ENCODE results near the gene MCM5. TPM values are rescaled to one million over a fixed set of nuclear protein-coding genes. Genes with fewer than 3 reads are reported as not detected.

Gene MCM5
- total RNA-seq, 6 experiments from 2014 or later: 6.7 to 35.9 (median 13.4) TPM

- Histone ChIP-seq H3K36me3 (no peaks in the 10 kb centered on the region), H3K27ac (no peak overlapping the region), H3K9me3 (peaks cover 0 to 4% (median 2%) of the 10 kb centered on the region in 4 donors), H3K4me1 (peaks cover 0 to 10% (median 0%) of the 10 kb centered on the region in 4 donors), H3K4me3 (no peak overlapping the region), H3K27me3 (no peaks in the 10 kb centered on the region)
- TF ChIP-seq POLR2A (IDR thresholded peaks at IDR 0.05) (no peak), CTCF (IDR thresholded peaks at IDR 0.05) (no peak)
- intact Hi-C loops (cut with DNase I): loop anchor here (5.0 kb wide), 1 partner anchor 151 kb away; no protein-coding TSS in a partner anchor
- no peak for ATAC-seq
- WGBS (ENCODE audit: insufficient coverage, low coverage, low lambda C conversion rate, missing lambda C conversion rate): 90% methylated on average over 12 of the region's 12 CpGs
- peak in 1 of 3 donors; percentile 22 for DNase-seq
These were observed 31.7 kb downstream of the MCM5 start for GRCh38 chr22:35431483-35432227.

GRCh38 chr22:35432228-35432905 is 32.4 kb downstream of the MCM5 start:
- no peaks in the 10 kb centered on the region for H3K27me3 ChIP-seq
- H3K36me3 ChIP-seq: no peaks in the 10 kb centered on the region
- no peak overlapping the region for H3K4me3 ChIP-seq
- peaks cover 0 to 4% (median 2%) of the 10 kb centered on the region in 4 donors for H3K9me3 ChIP-seq
- no peak for TF ChIP-seq POLR2A (IDR thresholded peaks at IDR 0.05)
- TF ChIP-seq CTCF (IDR thresholded peaks at IDR 0.05): no peak
- no peak for ATAC-seq
- DNase-seq: no peak
- intact Hi-C loops (cut with DNase I): loop anchor here (5.0 kb wide), 1 partner anchor 150 kb away; no protein-coding TSS in a partner anchor
- peaks cover 0 to 10% (median 0%) of the 10 kb centered on the region in 4 donors for H3K4me1 ChIP-seq
- no peak overlapping the region for H3K27ac ChIP-seq
- 94% methylated on average over 6 of the region's 13 CpGs for WGBS (ENCODE audit: insufficient coverage, low coverage, low lambda C conversion rate, missing lambda C conversion rate)

- WGBS (ENCODE audit: insufficient coverage, low coverage, low lambda C conversion rate, missing lambda C conversion rate): 94% methylated on average over 2 of the region's 5 CpGs
- Histone ChIP-seq H3K36me3 (no peaks in the 10 kb centered on the region), H3K9me3 (peaks cover 0 to 4% (median 2%) of the 10 kb centered on the region in 4 donors), H3K27me3 (no peaks in the 10 kb centered on the region), H3K4me1 (peaks cover 0 to 10% (median 0%) of the 10 kb centered on the region in 4 donors), H3K4me3 (no peak overlapping the region), H3K27ac (no peak overlapping the region)
- ATAC-seq (no peak), DNase-seq (no peak)
- TF ChIP-seq CTCF (IDR thresholded peaks at IDR 0.05) (no peak), POLR2A (IDR thresholded peaks at IDR 0.05) (no peak)
- intact Hi-C loops (cut with DNase I): loop anchor here (5.0 kb wide), 1 partner anchor 148 kb away; no protein-coding TSS in a partner anchor
These were observed 34.2 kb downstream of the MCM5 start for GRCh38 chr22:35434061-35434710.

- TF ChIP-seq CTCF (IDR thresholded peaks at IDR 0.05) (no peak), POLR2A (IDR thresholded peaks at IDR 0.05) (no peak)
- DNase-seq: no peak
- intact Hi-C loops (cut with DNase I): no loop called here
These were observed 35.3 kb downstream of the MCM5 start for GRCh38 chr22:35435201-35435740.

More at GRCh38 chr22:35435201-35435740, 35.3 kb downstream of the MCM5 start:
- Histone ChIP-seq H3K4me3 (no peak overlapping the region), H3K27ac (no peak overlapping the region), H3K4me1 (peaks cover 0 to 8% (median 0%) of the 10 kb centered on the region in 4 donors), H3K9me3 (peaks cover 0 to 4% (median 2%) of the 10 kb centered on the region in 4 donors), H3K36me3 (no peaks in the 10 kb centered on the region), H3K27me3 (no peaks in the 10 kb centered on the region)
- WGBS (ENCODE audit: insufficient coverage, low coverage, low lambda C conversion rate, missing lambda C conversion rate): 81% methylated on average over 3 of the region's 8 CpGs
- no peak for ATAC-seq
